ENCODE measurements around the gene ERCC5.

Gene ERCC5

DNA sequence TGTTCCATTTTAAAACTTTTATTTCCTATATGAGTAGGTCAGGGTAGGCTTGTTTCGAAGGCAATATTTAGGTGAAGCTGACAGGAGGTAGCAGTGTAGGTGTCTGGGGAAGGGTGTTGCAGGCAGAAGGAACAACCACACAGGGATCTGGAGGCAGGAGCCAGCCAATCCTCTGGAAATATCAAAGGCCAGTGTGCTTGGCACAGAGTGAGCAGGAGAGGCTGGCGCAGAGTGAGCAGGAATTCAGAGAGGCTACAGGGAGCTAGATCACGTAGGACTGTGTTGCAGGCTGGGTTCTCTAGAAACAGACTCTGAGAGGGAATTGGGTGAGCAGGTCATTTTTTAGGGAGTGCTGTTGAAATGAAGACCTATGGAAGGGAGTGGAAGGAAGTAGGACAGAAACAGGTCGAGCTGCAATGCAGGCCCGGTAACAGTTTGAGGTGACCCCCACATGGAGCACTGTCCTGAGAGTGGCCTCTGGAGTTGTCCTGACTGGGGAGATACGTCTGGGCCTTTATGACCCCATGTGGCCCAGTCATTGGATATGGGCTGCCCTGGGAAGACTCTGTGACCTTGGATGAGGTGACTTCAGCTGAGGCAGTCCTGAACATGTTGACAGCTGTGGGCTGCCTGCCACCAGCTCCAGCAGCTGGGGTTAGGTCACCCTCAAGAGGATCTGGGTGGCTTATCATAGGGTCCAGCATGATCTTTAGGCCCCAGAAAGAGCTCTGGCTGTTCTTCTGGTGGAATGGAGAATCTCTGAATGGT is 51.7 kb downstream of the ERCC5 start:
- DNase-seq = no peak

DNA sequence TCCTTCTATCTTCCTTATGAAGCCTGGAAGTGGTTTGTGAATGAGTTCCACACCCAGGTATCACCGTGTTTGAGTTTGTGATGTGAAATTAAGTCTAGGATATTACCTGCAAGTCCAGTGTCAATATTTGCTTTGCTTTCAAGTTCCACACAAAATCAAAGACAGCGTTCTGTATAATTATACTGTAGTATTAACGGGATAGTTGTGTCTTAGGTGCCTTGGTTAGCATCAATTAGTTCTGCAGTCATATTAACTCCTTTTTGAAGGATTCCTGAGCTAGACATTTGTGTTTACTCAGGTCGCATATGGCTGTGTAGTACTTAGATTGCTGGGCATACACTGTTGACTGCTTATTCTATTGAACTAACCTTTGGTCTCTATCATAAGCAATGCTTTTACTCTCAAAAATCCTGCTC is 54.4 kb downstream of the ERCC5 start:
- no peak for DNase-seq

GRCh38 chr13:102901056-102901455 is 55.2 kb downstream of the ERCC5 start:
- DNase-seq = no peak

DNA sequence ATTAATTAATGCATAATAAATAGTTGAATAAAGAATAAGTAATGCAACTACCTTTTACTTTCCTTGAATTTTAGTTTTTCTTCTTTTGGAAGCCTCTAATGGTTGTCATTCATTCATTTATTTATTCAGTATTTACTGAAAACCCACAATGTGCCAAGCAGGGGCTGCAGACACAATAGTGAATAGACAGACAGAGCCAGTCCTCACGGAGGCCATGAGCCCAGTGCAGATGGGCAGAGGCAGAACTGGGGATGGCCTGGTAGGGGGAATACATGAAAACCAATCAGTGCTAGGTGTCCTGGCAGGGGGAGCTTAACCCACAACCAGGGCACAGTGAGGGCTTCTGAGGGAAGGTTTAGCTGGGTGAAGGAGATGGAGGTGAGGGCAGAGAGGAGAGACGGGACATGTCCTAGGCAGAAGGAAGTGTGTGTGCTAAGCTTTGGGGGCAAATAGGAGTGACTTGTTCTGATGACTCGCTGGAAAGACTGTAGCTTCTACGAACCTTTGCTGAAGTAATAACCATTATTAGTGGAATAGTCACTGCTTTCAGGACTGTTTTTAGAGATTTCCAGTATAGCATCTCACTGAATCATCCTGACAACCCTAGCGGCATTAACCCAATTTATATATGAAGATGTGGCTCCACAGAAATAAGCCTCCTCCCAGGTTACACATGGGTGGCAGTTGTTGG is 55.9 kb downstream of the ERCC5 start:
- no peak for DNase-seq

GRCh38 chr13:102902789-102903347 is 57.0 kb downstream of the ERCC5 start:
- no peak for DNase-seq

DNA sequence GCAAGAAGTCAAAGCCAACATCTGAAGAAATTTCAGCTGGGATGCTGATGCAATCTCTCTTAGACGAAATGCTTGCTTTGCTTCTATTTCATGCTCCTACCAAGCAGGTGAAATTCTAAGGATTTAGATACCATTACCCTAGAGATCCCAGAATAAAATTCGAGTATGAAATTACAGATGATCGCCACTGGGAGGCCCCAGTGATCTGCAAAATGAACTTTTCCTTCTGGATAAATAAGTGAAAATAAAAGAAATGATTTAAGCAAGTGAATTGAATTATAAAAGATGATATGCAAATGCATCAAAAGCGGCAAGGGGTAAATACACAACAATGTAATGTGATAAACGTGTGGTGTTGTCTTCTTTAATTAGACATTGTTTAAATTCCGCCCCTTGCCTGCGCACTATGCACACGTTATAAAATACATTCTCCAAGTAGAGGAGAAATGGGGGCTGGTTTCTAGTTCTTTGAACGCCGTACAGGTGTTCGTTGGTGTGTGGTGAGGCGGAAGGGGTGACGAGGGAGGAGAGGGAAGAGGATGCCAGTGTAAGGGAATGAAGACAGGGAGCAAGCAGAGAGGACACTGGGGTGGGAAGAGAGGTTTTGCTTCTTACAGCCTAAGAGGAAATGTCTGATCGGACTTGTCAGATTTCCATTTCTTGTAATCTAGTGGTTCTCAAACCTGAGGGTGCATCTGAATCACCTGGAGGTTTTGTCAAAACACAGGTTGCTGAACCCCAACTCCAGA is 58.0 kb downstream of the ERCC5 start:
- DNase-seq = no peak

DNA sequence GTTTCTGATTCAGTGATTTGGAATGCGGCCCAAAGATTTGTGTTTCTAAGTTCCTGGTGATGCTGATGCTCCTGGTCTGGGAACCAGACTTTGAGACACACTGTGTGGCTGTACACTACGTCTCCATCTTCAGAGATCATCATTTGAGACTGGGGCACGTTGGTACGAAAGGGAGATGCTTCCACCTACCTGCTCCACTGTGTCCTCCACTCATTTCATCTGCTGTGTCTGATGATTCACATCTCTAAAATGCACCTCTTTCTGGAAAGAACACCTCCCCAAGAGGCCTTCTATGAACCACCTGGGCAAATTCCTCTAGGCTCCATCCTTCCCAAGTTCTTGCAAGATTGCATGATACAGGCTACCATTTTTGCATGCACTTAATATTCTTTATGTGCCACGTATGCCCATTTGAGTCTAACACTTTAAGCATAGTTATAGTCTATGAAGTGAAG is 58.6 kb downstream of the ERCC5 start:
- no peak for DNase-seq

- no peak for DNase-seq
These were observed 60.3 kb downstream of the ERCC5 start for GRCh38 chr13:102905905-102906771.

DNA sequence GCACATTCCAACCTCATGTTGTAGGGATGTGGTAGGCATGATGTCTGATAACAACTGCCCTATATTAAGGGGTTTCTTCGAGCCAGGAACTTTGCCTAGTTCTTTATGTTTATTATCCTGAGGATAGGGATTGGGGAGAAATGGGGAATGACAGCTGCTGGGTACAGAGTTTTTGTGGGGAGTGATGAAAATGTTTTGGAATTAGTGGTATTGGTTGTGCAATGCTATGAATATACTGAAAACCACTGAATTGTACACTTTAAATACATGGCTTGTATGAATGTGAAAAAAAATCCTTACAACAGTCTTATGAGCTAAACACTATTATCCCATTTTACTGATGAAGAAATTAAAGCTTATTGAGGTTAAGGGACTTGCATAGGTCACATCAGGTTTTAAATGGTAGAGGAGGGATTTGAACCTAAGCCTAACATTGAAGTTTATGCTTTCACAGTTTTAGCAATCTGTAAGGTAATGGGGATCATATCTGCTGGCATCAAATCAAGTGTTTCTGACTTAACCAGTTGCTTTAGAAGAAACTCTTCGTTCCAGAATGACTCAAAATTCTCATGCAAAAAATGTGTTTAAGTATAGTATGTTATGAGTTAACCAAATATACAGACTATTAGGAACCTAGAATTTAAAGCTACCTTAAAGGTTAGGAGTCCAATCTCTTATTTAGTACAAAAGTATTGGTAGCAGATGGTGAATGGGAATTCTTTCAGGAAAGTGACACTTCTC is 61.4 kb downstream of the ERCC5 start:
- DNase-seq = no peak

- DNase-seq = no peak
These were observed 62.2 kb downstream of the ERCC5 start for GRCh38 chr13:102907886-102908515.

DNA sequence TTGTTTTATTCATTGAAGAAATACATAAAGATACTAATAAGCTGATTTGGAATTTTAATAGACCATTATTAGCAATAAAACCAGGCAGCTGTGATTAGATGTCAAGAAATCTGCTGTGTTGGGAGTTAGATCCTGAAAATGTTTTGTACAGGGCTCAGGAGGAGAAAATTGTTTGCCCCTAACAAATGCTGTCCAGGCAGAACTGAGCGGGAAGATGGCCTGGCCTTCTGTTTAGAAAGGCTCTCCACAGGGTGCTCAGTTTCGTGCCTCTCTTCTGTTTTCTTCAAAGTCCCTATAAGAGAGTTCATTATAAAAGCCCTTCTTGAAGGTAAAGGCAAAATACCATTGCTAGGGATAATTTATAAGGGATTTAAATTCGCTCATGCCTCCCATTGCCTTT is 64.1 kb downstream of the ERCC5 start:
- DNase-seq = no peak

- DNase-seq = no peak
These were observed 65.5 kb downstream of the ERCC5 start for GRCh38 chr13:102911336-102911735.

DNA sequence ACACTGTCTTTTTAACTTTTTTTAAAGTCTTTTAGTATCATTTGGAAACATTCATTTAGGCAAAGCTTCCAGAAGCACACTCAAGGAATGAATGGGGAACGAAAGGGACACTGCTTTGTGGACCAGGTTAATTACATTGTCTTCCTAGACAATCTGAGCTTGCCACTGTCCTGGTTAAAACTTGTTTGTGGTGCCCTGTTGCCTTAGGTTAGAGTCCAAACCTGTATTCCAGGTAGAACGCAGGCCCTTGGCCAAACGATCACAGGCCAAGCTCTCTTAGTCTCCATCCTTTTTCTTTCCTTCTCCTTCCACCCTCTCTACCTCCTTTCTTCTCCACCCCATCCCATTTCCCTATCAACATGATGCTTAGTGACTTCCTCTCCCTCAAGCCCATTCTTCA is 66.8 kb downstream of the ERCC5 start:
- DNase-seq = no peak

GRCh38 chr13:102913914-102914313 is 68.1 kb downstream of the ERCC5 start:
- no peak for DNase-seq

- DNase-seq = no peak
These were observed 68.6 kb downstream of the ERCC5 start for GRCh38 chr13:102914339-102914930.

DNA sequence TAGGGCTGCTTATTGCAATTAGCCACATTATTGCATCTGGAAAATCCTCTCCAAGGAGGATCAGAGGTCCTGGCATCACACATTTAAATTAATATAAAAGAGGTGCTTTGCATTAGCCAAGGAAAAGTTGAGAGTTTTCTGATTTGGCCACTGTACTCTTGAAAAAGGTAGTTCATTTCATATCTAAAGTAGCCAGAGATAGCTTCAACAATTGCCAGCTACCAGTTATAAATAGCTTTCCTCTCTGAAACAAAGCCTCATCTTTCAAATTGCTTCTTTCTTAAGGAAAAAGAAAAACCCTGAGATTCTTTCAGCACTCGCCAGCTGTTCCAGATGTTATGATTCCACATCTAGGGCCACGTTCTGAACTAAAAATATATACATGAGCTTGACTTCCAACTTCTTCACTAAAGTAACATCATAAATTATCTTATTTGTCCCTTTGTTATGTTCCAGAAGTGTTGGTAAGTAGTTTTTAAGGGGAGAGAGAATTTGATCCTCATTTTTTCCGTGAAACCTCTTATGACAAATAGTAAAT is 69.6 kb downstream of the ERCC5 start:
- no peak for DNase-seq

- DNase-seq = no peak
These were observed 71.2 kb downstream of the ERCC5 start for GRCh38 chr13:102917019-102917418.

DNA sequence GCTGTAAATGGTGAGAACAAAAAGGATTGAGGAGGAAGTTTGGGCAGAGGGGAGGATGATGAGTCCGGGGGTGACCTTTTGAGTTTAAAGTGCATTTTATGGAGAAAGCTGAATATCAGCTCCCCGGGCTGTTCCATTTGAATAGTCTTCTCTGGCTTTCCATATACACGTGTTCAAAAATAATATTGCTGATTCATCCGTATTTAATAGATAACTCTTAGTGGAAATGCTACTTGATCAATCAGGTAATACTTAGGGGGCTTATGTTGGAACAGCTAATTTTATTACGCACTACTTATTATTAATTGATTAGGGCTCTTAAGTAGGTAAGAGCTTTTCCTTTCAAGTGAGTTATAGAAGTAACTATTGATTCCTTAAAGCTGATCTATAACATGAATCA is 76.4 kb downstream of the ERCC5 start:
- no peak for DNase-seq
